Occipital lobe (tissue), 2 donors: ENCODE results near the gene TEX55. TPM values are rescaled to one million over a fixed set of nuclear protein-coding genes. Genes with fewer than 3 reads are reported as not detected.
"Not testable (repeated sequence)": the region's sequence is repeated elsewhere in the genome, so short reads cannot be mapped to it uniquely, and the experiment has no call there.

Source experiments
- DNase-seq: peaks from one replicate; lab custom pipeline; 2025; lab: John Stamatoyannopoulos, UW
- total RNA-seq: library from RNA; depleted of rRNA; stranded (reverse); fragments of >200 nt; gene quantifications from one replicate; pipeline ENCODE4 v1.2.3, GENCODE V29; 2014

Gene TEX55
- total RNA-seq, 1 donor from 2014 or later = not detected

DNA sequence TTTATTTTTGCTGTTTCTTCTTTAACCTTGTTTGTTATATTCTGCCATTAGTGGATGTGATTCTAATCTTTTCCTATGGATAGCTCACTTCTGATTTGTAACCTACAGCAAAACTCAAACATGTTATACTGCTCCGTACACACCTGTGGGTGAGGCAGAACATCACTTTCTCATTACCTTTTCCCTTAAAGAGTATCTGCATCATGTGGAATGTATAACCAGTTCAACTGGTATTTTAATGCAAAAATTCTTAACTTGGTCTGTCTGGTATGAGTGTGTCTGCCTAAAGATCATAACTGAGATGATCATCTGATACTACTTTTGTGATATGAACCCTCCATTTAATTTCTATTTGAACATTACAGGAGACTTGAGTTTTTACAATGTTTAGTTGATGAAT, 14.4 kb downstream of the TEX55 start:
- no peak for DNase-seq

DNA sequence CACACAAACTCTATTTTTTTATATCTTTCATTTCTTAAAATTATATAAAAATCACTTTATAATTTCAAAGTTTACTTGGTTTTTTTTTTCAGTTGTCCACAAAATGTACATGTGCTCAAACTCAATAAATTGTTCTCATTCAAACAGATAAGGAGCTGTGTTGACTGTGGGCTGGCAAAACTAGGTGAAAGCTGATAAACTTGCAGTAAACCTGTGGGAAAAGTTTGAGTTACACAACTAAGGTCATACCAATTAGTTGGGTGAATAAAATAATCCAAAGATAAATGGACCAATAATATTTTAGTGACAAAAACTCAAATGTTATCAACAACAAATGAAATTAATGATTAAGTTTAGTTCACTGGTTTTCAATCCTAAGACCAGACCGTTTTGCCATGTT, 14.8 kb downstream of the TEX55 start:
- DNase-seq = no peak

DNA sequence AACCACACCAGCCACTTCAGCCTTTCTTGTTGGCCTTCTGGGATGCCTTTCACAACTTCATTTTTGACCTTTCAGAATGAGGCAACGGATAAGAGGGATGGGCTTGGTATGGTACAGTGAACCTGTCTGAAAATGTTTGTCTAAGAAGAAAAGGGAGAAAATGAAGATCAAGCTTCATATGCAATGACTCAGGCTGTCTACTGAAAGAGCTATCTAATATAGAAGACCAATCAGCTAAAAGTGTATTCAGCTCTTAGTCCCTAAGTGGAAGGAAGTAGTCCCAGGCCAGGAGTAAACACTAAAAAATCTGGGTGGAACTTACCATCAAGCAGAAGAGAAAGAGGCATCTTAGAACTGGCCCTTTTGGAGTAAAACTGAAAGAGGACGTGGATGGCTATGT, 15.3 kb downstream of the TEX55 start:
- no peak for DNase-seq

DNA sequence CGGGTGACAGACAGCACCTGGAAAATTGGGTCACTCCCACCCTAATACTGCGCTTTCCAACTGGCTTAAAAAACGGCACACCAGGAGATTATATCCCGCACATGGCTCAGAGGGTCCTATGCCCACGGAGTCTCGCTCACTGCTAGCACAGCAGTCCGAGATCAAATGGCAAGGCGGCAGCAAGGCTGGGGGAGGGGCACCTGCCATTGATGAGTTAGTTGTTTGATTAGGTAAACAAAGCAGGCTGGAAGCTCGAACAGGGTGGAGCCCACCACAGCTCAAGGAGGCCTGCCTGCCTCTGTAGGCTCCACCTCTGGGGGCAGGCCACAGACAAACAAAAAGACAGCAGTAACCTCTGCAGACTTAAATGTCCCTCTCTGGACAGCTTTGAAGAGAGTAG, 18.8 kb downstream of the TEX55 start:
- DNase-seq = not testable (repeated sequence)

DNA sequence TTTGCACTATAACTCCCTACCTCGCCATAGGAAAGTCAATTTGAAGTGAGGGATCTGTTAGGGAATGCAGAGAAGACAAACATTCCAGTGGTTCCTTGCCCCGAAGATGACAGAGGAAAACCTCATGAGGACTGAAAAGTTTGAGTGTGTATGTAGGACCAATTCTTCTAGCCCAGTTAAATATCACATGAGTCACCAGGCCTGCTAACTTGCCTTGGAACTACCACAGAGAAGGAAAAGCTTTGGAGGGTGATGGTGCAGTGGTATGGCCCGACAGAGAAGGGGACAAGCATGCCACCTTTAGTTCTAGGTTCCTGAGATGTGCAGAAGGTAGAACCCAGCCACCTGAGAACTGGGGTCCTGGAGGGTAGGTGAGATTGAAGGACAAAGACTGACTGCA, 24.9 kb downstream of the TEX55 start:
- no peak for DNase-seq

DNA sequence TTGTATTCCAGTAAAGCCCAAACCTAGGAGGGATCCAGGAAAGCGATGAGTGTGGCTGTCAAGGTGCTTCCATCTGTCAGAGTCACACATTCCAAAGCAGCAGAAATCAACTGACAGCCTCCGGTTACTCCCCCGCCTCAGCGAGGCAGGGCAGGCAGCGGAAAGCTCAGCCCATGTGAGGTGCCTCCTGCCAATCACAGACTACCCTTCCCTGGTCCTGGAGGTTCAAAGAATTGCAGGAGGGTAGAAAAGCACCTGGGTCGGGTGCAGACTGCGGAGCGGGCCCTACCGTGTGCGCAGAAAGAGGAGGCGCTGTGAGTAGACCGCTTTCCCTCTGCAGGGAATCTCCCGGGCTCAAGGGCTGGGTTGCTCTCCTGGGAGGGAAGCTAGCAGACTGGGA, 27.4 kb downstream of the TEX55 start, which contains the start of gene UPK1B:
TSS of gene UPK1B (plus strand) at position 274 of the 400 bp plus-strand sequence. CDS start 13,144 bp downstream, outside the sequence.
- no peak for DNase-seq

DNA sequence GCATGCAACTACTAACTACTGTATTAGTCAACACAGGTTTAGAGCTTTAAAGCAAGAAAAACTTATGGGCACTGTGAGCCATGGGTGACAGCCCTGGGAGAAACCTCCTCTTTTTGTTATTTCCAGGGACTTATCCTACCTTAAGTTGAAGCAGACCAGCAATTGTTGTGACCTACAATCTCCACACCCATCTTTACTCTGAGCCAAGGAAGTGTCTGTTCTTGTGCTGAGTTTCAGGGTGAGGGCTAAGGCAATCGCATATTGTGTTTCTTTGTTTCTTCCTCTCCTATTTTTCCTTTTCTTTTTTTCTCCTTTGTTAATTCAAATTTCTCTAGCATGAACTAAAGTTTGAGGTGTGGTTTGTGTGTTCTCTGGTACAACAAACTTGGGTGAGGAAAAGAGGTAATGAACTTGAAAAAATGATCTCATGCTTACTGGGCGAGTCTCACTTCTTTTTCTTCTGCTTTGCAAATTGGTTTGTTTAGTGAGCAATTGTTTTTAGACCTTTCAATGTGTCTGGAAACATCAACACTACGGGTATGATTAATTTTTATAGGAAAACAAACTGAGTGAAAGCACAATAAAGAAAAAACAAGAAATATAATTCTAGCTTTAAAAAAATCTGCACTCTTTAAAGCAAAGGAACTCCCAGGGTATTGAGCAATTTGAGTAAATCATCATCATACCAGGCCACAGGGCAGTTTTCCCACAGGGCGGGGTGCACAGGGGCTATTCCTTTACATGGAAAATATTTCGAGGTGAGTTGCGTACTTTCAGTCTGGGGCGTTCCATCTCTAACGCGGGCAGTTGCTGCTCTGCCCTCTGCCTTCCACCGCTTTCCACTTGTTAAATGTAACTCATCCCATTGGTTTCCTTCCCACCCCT, 30.1 kb downstream of the TEX55 start:
- DNase-seq = no peak

DNA sequence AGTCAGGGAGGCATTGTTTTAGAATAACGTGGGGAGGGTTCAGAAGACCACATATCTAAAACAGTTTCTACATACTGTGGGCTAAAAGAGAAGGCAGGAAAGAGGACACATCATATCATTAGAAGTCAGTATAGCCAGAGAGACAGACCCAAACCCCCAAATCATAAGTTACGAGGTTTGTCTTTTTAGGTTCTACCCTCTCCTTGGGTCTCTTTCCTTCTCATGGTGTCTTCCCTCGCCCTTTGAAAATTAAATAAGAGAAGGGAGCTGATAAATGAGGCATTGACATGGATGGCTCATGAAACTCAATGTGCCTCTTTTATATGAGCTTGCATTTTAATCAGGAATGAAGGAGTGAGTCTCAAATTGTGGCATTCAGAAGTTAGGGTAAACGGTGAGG, 30.8 kb downstream of the TEX55 start:
- no peak for DNase-seq

DNA sequence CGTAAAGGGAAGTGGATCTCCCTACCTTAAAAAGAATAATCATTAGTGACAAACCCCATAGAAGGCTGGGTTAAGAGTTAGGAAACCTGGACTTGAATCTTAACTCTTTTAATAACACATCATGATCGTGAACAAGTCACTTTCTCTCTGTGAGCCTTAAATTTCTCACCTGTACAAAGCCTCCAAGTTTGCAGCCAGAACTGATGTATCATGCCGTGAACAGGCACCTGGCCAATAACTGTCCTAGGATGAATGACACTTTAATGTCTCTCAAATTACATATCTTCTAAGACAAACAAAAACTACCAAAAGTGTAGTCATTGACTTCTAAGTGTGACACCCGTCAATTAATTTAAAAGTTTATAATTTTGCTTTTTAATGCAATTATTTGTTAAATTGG, 31.4 kb downstream of the TEX55 start:
- DNase-seq = no peak

DNA sequence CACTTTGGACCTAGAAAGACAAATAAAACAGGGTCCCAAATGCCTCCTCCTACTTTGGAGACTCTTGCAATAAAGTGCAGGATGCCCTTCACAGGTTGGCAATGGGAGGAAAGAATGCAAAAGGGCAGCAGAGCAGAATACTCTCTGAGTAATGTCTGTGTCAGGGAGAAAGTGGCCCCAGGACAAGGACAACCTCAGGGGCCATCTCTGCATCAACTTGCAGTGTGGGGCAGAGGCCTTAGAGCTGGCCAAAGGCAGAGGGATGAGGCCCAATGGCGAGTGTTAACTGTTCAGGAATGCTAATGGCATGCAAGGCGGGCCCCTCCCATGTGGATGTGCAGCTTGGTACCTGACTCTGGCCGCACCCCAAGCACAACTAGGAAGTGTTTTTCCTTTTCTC, 35.8 kb downstream of the TEX55 start:
- no peak for DNase-seq

DNA sequence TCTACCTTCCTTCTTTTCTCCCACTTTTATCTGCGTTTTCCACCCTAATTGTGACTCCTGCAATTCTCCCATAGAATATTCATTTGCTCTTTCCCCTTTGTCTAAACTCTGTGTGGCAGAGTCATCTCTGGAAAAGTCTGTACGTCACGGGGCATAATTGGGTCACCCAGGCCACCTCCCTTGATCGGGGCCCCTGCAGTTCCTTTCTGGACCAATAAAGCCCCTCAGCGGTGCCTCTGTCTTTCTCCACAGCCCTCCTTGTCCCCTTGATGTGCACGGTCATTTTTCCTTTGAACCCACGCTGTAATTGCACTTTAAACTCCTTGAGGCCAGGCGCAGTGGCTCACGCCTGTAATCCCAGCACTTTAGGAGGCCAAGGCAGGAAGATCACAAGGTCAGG, 38.1 kb downstream of the TEX55 start:
- no peak for DNase-seq

DNA sequence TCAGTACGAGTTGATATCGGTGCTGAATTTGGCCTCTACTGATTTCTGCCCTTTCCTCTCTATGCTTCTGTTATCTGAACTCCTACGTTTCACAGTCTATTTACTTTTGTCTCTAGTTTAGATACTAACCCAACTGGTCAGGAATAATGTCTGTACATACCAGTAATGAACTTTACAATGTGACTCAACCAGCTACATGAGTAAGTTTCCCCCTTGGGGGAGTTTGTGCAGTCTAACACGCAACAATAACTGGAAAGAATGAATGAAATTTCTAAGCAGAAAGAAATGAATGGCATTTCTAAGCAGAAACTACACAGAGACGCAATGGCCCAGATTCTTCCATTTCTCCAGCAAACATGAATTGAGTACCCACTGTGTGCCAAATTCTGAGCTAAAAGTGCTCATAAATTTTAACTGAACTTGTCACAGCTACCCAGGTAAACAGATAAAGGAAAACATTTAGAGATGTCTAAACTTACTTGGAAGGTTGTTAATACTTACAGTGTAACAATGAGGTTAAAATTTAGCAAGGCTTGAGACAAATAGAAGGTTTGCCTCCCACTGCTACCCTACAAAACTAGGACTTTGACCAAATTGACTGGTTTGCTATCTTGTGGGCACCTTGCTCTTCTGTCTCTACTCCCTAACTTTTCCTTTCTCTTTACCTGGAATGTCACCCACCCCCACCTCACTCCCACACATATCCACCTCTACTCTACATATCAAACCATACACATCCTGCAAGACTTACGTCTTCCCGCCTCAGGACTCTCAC, 39.0 kb downstream of the TEX55 start:
- no peak for DNase-seq

DNA sequence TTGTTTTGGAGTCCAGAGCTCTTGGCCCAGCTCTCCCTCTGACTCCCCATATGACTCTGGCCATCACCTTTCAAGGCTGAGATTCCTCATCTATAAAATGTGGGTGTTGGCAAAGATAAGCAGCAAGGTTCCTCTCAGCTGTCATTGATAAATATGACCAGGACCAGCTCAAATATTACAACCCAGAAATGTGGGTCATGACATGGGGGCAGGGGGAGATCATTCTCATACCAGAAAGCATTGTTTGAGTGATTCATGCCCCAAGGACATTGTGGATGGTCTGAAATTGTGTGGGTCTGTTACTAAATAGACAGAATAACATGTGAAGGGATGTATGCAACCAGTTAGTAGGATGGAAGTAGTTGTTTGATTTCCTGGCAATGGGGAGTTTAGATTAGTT, 41.3 kb downstream of the TEX55 start:
- DNase-seq = no peak

DNA sequence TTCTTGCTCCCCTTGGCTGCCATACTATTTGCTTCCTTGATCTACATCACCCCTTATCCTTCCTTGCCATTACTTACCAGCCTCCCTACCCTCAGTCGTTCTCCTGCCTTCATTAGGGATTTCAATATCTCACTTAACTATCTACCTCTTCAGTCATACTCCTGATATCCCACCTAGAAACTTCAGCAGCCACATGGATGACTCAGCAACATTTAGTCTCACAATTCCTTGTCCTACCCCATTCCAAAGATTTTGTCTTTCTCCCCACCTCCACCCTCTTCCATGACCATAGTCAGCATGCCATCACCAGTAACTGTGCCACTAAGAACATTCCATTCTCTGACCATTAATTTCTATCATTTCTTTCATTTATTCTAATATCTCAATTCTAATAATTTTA, 45.8 kb downstream of the TEX55 start:
- no peak for DNase-seq

DNA sequence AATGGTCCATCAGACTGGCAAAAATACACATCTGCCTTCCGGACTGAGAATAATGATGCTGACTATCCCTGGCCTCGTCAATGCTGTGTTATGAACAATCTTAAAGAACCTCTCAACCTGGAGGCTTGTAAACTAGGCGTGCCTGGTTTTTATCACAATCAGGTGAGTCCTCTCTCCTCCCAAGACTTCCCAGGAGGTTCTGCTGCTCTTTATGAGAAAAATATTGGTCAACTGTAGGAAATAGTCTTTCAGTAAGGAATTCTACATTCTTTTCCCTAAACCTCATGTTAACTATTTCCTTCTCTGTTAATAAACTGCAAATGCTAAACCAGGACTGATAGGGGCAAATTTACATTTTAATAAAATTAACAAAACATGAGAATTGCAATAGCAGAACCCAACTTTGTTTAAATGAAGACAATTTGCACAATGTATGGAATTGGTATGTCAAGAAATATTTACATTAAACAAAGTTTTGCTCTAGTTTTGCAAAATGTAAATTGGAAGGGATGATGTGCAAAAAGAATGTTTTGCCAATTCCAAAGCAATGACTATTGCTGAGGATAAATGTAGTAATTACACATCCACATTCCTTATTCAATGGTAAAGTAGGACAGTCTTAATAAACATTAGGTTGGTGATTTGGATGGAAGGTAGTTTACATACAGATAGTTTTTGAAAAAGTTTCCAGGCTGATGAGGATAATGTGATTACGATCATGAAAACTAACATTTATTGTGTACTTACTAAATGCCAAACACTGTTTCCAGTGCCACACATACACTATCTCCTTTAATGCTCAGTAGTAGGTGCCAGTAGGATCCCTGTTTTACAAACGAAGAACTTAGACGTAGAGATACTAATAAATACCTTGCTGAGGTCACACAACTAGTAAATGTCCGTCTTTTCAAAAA, 48.5 kb downstream of the TEX55 start:
- no peak for DNase-seq

DNA sequence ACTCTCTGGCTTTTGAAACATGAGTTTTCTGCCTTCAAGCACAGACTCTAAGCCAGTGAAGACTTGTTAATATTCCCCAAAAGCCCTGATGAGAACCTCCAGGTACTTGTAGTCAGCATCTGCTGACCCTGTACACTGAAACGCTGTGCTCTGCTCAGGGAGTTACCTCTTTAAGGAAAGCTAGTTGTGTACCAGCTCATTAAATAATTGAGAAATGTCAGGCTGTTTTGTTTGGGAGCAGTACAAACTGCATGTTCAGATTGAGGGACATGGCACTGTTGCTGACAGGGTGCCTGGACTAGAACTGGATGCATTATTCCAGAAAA, 49.1 kb downstream of the TEX55 start:
- no peak for DNase-seq

DNA sequence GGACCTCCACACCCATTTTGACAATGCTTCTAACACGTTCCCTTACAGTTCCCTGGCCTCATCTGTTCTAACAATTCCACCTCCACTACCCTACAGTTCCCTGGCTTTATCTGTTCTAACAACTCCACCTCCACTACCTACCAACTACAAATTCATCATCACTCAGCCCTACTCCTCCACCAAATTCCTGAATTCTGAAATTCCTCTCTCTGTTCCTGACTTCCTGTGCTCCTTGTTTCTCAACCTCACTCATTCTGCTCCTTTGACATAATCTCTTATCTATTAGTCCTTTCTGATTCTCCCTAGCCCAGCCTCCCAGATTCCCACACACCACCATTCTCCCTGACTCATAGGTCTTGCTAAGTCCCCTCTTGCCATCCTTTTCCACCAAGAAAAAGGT, 49.9 kb downstream of the TEX55 start:
- no peak for DNase-seq

Other genes starting within 250 kb of the TEX55 start
- gene IGSF11, start 111.3 kb upstream of the TEX55 start, total RNA-seq = 11.9 TPM
- gene UPK1B, start 27.4 kb downstream of the TEX55 start, total RNA-seq = 0.16 TPM
- 11.5 TPM for gene B4GALT4, start 94.7 kb downstream of the TEX55 start, total RNA-seq
- gene ARHGAP31, start 148.2 kb downstream of the TEX55 start, total RNA-seq = 3.7 TPM